HL-60 (cell line): ENCODE measurements around the gene SLC16A5.

Experiments
- CTCF ChIP-seq: IDR thresholded peaks from one replicate; pipeline ENCODE4 v1.5.1; 2011; ENCODE audit warnings: low read length, control low read depth, inconsistent platforms; ENCODE audit not compliant: insufficient read depth
- GABPA ChIP-seq: IDR thresholded peaks from 2 replicates; pipeline ENCODE4 v1.6.1; 2012; ENCODE audit warnings: low read depth
- POLR2AphosphoS5 ChIP-seq: IDR thresholded peaks from 2 replicates; pipeline ENCODE4 v1.6.1; 2012; ENCODE audit warnings: low read depth

GRCh38 chr17:75082683-75083082, 5.1 kb upstream of the SLC16A5 start:
- TF ChIP-seq CTCF, result no peak
- TF ChIP-seq GABPA, result no peak
- no peak for TF ChIP-seq POLR2AphosphoS5
